Neural progenitor cell (in vitro differentiated cells): ENCODE results near the gene SLC25A42.
"Not testable (repeated sequence)": the region's sequence is repeated elsewhere in the genome, so short reads cannot be mapped to it uniquely, and the experiment has no call there.

ENCODE experiments used
- CTCF ChIP-seq: fragments of 200-600 bp; sonication (generic); IDR thresholded peaks from 2 replicates; pipeline ENCODE4 v1.5.1; 2017; ENCODE audit warnings: antibody characterized with exemption, mild to moderate bottlenecking
- EZH2 ChIP-seq: fragments of 200-600 bp; sonication (generic); IDR thresholded peaks from 2 replicates; pipeline ENCODE4 v1.6.1; 2017; ENCODE audit warnings: antibody characterized with exemption, mild to moderate bottlenecking, moderate library complexity
- EZH2phosphoT487 ChIP-seq: fragments of 200-600 bp; sonication (generic); IDR thresholded peaks from 2 replicates; pipeline ENCODE4 v1.6.1; 2017; ENCODE audit warnings: antibody characterized with exemption

- not testable (repeated sequence) for TF ChIP-seq CTCF, EZH2, EZH2phosphoT487
Measured at GRCh38 chr19:19023376-19023775, 40.4 kb upstream of the SLC25A42 start.
